PC-9 (cell line): ENCODE results near the gene NFS1. TPM values are rescaled to one million over a fixed set of nuclear protein-coding genes. Genes with fewer than 3 reads are reported as not detected.

Experiments
- BruUV-seq: library from RNA; stranded (reverse); fragments of 400-500 nt; replicated peaks from 2 replicates; lab custom pipeline; 2021; lab: Mats Ljungman, UMichigan
- CTCF ChIA-PET: fragments of 300-600 bp; sonication (Branson Sonifier 250); formaldehyde crosslinking; loops from one replicate; lab custom pipeline; 2022; ENCODE audit warnings: antibody characterized with exemption; lab: Charles Lee
- POLR2A ChIA-PET: fragments of 300-600 bp; sonication (Branson Sonifier 250); formaldehyde crosslinking; loops from one replicate; lab custom pipeline; 2022; ENCODE audit warnings: antibody characterized with exemption; ENCODE audit not compliant: unreplicated experiment; lab: Charles Lee
- DNase-seq, 2 experiments: peaks; one replicate each; pipeline versions ENCODE4 v3.0.0 to v3.0.0-alpha.2; 2015 to 2022; ENCODE audit warnings: mixed read lengths in 1 of 2
- H2AFZ ChIP-seq: fragments of 200-600 bp; sonication (generic); 2 replicates; pipeline ENCODE4 v1.8.1; 2017; ENCODE audit warnings: antibody characterized with exemption
- H3F3A ChIP-seq: fragments of 200-600 bp; sonication (generic); 2 replicates; pipeline ENCODE4 v1.8.1; 2017; ENCODE audit warnings: antibody characterized with exemption, mild to moderate bottlenecking, low read depth; ENCODE audit not compliant: insufficient read depth
- H3K27ac ChIP-seq: fragments of 200-600 bp; sonication (generic); 2 replicates; pipeline ENCODE4 v1.6.1; 2016; ENCODE audit warnings: mixed run types
- H3K27me3 ChIP-seq: fragments of 200-600 bp; sonication (generic); 2 replicates; pipeline ENCODE4 v1.6.1; 2016; ENCODE audit warnings: low read depth, mixed run types; ENCODE audit not compliant: insufficient read depth
- H3K36me3 ChIP-seq: fragments of 200-600 bp; sonication (generic); 2 replicates; pipeline ENCODE4 v1.6.1; 2016; ENCODE audit warnings: low read depth, mixed run types
- H3K4me1 ChIP-seq: fragments of 200-600 bp; sonication (generic); replicated peaks from 2 replicates; pipeline ENCODE4 v1.6.1; 2016; ENCODE audit warnings: mixed run types; ENCODE audit not compliant: insufficient read depth
- H3K4me2 ChIP-seq: fragments of 200-600 bp; sonication (generic); 2 replicates; pipeline ENCODE4 v1.6.1; 2017; ENCODE audit warnings: mixed run types
- H3K4me3 ChIP-seq: fragments of 200-600 bp; sonication (generic); 2 replicates; pipeline ENCODE4 v1.6.1; 2016; ENCODE audit warnings: mixed run types
- H3K79me2 ChIP-seq: fragments of 200-600 bp; sonication (generic); 2 replicates; pipeline ENCODE4 v1.6.1; 2017; ENCODE audit warnings: low read depth, mixed run types
- H3K9me2 ChIP-seq: fragments of 200-600 bp; sonication (generic); 2 replicates; pipeline ENCODE4 v1.8.1; 2017; ENCODE audit warnings: mild to moderate bottlenecking; ENCODE audit not compliant: insufficient read depth
- H3K9me3 ChIP-seq: fragments of 200-600 bp; sonication (generic); 2 replicates; pipeline ENCODE4 v1.8.1; 2016; ENCODE audit warnings: low read depth; ENCODE audit not compliant: insufficient read depth
- H4K20me1 ChIP-seq: fragments of 200-600 bp; sonication (generic); 2 replicates; pipeline ENCODE4 v1.8.1; 2017; ENCODE audit not compliant: insufficient read depth
- CTCF ChIP-seq: fragments of 200-600 bp; sonication (generic); conservative IDR thresholded peaks from 2 replicates; pipeline ENCODE4 v1.6.1; 2017; ENCODE audit warnings: mixed run types, antibody characterized with exemption, mild to moderate bottlenecking, moderate library complexity
- EZH2 ChIP-seq: fragments of 200-600 bp; sonication (generic); IDR thresholded peaks from 2 replicates; pipeline ENCODE4 v1.8.0; 2017; ENCODE audit warnings: antibody characterized with exemption, low read depth
- intact Hi-C: fragments of 100-400 bp; cut with micrococcal nuclease; formaldehyde crosslinking; loops from one replicate; pipeline ENCODE4 v1.10.0; 2022; ENCODE audit not compliant: unreplicated experiment
- total RNA-seq: library from RNA; stranded (reverse); gene quantifications from 2 replicates; pipeline ENCODE4 v1.2.3, GENCODE V29; 2021

Gene NFS1
- total RNA-seq, 1 experiment from 2014 or later = 65.0 TPM

GRCh38 chr20:35711588-35712209 is 12.5 kb upstream of the NFS1 start:
- POLR2A ChIA-PET = no interaction called here
- no peaks in the 10 kb centered on the region for H3K4me1 ChIP-seq
- no peak overlapping the region for H2AFZ ChIP-seq
- intact Hi-C loops = no loop called here
- H3K79me2 ChIP-seq = peaks cover 71% of the 10 kb centered on the region
- H3K27ac ChIP-seq = no peak overlapping the region
- peaks cover 95% of the 10 kb centered on the region for H3F3A ChIP-seq
- H3K27me3 ChIP-seq = no peaks in the 10 kb centered on the region
- no peaks in the 10 kb centered on the region for H3K9me2 ChIP-seq
- peaks cover 94% of the 10 kb centered on the region for H4K20me1 ChIP-seq
- DNase-seq = no peak
- no peak overlapping the region for H3K4me3 ChIP-seq
- TF ChIP-seq EZH2 = no peak
- no peak for TF ChIP-seq CTCF
- CTCF ChIA-PET = no interaction called here
- peaks cover 80% of the 10 kb centered on the region for H3K36me3 ChIP-seq
- H3K4me2 ChIP-seq = no peak overlapping the region
- no peaks in the 10 kb centered on the region for H3K9me3 ChIP-seq
- BruUV-seq = no TSS peak

GRCh38 chr20:35710884-35711587 is 11.9 kb upstream of the NFS1 start:
- CTCF ChIA-PET = no interaction called here
- Histone ChIP-seq H3K4me2 (no peak overlapping the region), H2AFZ (no peak overlapping the region), H3K4me3 (no peak overlapping the region), H3K9me3 (no peaks in the 10 kb centered on the region), H3K27me3 (no peaks in the 10 kb centered on the region), H3K27ac (no peak overlapping the region), H4K20me1 (peaks cover 94% of the 10 kb centered on the region), H3K4me1 (no peaks in the 10 kb centered on the region), H3K79me2 (peaks cover 71% of the 10 kb centered on the region), H3K36me3 (peaks cover 79% of the 10 kb centered on the region), H3K9me2 (no peaks in the 10 kb centered on the region), H3F3A (peaks cover 95% of the 10 kb centered on the region)
- BruUV-seq = no TSS peak
- intact Hi-C loops = no loop called here
- no peak for TF ChIP-seq CTCF
- POLR2A ChIA-PET = no interaction called here
- DNase-seq = no peak

GRCh38 chr20:35710039-35710438 is 10.9 kb upstream of the NFS1 start:
- no peaks in the 10 kb centered on the region for H3K9me3 ChIP-seq
- H3K36me3 ChIP-seq = peaks cover 82% of the 10 kb centered on the region
- no peaks in the 10 kb centered on the region for H3K9me2 ChIP-seq
- H3K27me3 ChIP-seq = no peaks in the 10 kb centered on the region
- H3K4me3 ChIP-seq = no peak overlapping the region
- no peaks in the 10 kb centered on the region for H3K4me1 ChIP-seq
- no TSS peak for BruUV-seq
- H3F3A ChIP-seq = peaks cover 97% of the 10 kb centered on the region
- H3K79me2 ChIP-seq = peaks cover 68% of the 10 kb centered on the region
- no peak overlapping the region for H2AFZ ChIP-seq
- CTCF ChIA-PET = no interaction called here
- H4K20me1 ChIP-seq = peaks cover 94% of the 10 kb centered on the region
- H3K4me2 ChIP-seq = no peak overlapping the region
- POLR2A ChIA-PET = interaction anchor here (0.6 to 0.7 kb wide), 2 partner anchors 18 to 27 kb away, joined by 5 to 19 read pairs; no protein-coding TSS in a partner anchor
- H3K27ac ChIP-seq = no peak overlapping the region
- DNase-seq = no peak
- TF ChIP-seq CTCF (no peak), EZH2 (no peak)
- intact Hi-C loops = no loop called here
